ENCODE results near the gene BMP8A.
"Not testable (repeated sequence)": the region's sequence is repeated elsewhere in the genome, so short reads cannot be mapped to it uniquely, and the experiment has no call there.

Gene BMP8A

GRCh38 chr1:39507230-39507928, 15.9 kb downstream of the BMP8A start:
- no peak for DNase-seq (ENCODE audit: low read depth)

DNA sequence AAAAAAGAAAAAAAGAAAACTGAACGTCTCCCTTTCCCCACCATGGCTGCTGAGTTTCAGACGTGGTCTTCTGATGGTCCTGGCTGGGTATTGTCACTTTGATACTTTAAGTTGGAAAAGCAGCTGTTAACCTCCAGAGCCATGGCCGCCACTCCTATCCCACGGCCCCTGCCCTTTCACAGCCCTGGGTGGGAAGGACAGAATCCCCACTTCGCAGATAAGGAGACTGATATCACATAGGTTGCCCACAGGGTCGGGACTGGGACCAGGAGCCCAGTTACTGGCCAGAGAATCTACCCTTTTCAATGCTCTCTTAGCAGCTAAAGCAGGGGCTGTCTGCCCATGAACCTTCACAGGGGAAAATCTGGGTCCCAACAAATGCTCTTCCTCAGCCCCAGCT, 16.8 kb downstream of the BMP8A start:
- no peak for DNase-seq (ENCODE audit: low read depth)

GRCh38 chr1:39508857-39509305, 17.4 kb downstream of the BMP8A start:
- no peak for DNase-seq (ENCODE audit: low read depth)

DNA sequence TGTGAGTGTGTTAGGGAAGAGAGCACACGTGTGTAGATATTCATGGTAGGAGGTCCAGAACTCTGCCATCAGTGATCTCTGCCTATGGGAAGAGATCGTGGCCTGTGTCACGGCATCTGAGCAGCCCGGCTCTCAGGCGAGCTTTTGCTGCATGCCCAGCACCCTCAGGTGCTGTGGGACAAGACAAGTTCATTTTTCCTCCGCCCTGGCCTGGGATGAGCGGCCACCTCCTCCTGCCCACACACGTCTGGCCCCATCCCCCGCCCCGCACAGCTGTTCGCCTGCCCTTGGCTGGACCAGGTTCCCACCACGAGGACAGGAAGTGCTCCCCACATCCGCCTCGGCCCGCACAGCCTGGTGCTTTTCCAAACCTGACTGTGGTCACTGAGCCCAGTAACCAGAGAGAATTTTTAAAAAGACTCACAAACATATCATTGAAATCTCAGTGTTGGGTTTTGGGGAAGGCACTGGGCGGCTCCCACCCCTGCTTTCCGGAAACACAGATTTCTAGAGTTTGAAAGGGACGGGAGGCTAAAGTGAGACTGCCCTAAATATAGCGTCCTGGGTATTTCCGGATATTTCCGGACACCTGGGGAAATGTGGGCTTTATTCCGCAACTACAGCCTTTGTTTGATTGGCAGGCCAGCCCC, 18.0 kb downstream of the BMP8A start:
- DNase-seq (ENCODE audit: low read depth): no peak

- DNase-seq (ENCODE audit: low read depth): not testable (repeated sequence)
Measured at GRCh38 chr1:39510570-39511186, 19.2 kb downstream of the BMP8A start.

GRCh38 chr1:39511477-39511876, 20.0 kb downstream of the BMP8A start:
- DNase-seq (ENCODE audit: low read depth): not testable (repeated sequence)

DNA sequence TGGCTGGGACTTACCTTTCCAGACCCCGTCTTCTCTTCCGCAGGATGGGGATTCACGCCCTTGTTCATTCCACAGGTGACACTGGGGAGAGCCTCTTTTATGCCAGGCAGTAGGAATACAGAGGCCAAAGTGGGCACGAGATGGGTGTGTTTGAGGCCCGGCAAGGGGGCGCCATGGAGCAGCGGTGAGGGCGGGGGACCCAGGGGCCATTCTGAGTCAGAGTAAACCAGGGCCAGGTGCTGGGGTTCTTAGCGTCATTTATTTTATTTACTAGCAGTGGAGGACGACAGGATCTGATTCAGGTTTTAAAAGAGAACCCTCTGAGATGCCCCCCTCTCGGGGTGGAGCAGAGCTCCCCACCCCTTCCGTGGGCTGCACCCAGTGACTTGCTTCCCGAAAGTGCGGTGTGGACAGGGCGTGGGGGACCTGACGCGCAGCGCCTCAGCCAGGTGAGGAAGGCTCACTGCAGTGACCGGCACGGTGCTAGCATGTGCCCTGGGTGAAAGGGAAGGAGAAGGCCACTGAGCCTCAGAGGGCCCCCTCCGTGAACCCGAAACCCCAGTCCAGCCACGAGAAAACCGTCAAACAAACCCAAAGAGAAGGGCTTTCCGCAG, 20.9 kb downstream of the BMP8A start:
- DNase-seq (ENCODE audit: low read depth): not testable (repeated sequence)

DNA sequence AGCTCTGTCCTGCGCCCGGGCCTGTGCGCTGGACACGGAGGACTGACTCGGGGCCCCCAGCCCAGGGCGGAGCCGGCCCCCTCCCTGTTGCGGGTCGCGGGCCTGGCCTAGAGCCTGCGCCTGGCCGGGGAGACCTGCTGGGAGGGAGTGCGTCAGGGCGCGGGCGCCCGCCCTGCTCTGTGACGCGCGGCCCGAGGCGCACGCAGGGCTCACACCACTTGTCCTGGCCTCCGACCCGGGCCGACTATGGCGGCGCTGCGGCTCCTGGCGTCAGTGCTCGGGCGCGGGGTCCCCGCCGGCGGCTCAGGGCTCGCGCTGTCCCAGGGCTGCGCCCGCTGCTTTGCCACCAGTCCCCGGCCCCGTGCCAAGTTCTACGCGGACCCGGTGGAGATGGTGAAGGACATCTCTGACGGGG, 23.3 kb downstream of the BMP8A start:
- DNase-seq (ENCODE audit: low read depth): not testable (repeated sequence)

- peak; percentile 21 for DNase-seq (ENCODE audit: low read depth)
Measured at GRCh38 chr1:39515131-39516086, 24.0 kb downstream of the BMP8A start.

GRCh38 chr1:39516841-39517240, 25.4 kb downstream of the BMP8A start:
- not testable (repeated sequence) for DNase-seq (ENCODE audit: low read depth)

DNA sequence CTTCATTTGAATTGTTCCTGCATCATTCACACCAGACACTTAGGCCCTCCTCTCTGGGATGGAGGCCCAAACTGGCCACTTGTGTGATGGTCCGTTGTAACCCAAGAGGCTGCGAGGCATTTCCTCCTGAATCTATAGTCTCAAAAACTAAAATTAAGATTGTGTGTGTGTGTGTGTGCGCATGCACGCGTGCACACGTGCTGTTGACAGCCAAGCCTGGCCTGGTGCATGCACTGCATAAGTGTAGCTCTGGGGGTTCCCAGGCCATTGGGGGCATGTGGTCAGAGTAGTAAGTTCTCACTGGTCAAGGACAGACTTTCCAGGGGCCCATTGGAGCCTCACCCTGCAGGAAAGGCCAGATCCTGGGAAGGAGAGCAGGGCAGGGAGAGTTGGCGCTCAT, 26.5 kb downstream of the BMP8A start:
- DNase-seq (ENCODE audit: low read depth): not testable (repeated sequence)

GRCh38 chr1:39519376-39519775, 27.9 kb downstream of the BMP8A start:
- DNase-seq (ENCODE audit: low read depth): not testable (repeated sequence)

GRCh38 chr1:39522221-39522620, 30.8 kb downstream of the BMP8A start:
- DNase-seq (ENCODE audit: low read depth): not testable (repeated sequence)

- DNase-seq (ENCODE audit: low read depth): no peak
Measured at GRCh38 chr1:39522661-39523567, 31.5 kb downstream of the BMP8A start.

DNA sequence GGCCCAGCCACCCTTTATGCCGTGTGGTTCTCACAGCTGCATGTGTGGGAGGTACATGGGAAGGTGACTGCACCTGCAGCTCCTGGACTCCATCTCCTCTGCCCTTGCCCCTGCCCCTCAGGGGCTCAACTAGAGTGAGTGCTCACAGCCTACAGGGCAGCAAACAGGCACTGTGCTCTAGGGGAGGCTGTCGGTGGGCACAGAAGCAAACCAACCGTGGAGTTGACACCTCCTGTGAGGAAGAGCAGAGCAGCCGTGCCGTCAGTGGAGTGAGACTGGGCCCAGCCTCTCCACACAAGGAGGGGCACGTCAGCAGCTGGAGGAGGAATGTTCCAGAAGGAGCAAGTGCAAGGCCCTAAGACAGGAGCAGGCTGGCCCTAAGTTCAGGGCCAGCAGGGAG, 32.7 kb downstream of the BMP8A start:
- DNase-seq (ENCODE audit: low read depth): no peak

- DNase-seq (ENCODE audit: low read depth): no peak
Measured at GRCh38 chr1:39524591-39525365, 33.3 kb downstream of the BMP8A start.

- DNase-seq (ENCODE audit: low read depth): peak; percentile 19
Measured at GRCh38 chr1:39525366-39526165, 34.1 kb downstream of the BMP8A start.

DNA sequence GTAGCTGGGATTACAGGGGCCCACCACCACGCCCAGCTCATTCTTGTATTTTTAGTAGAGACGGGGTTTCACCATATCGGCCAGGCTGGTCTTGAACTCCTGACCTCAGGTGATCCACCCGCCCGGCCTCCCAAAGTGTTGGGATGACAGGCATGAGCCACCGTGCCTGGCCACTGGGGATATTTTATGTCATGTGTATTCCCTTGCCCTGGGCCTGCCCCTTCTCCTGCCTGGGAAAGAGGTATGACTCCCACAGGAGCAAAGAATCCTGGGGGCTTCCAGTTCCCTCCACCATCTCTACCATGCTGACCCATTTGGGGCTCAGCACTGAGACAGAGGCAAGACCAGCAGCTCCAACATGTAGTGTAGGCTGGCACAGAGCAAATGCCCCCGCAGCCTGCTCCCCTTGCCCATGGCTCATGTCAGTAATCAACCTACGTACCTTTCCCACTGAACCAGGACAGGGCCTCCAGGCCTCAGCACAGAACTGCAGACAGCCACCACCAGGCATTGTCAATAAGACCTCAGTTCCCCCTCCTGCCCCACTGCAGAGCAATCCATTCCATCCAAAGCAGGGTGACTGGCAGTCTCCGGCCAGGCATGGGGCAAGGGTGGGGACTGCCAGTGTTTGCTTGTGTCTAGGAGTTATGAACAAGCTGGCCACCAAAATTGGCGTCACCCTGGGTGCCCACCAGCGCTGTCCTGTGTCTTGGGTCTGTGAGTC, 35.2 kb downstream of the BMP8A start:
- DNase-seq (ENCODE audit: low read depth): no peak
